HepG2 (cell line): Measurements from ENCODE around the gene ANO3.

Experiments used
- EED ChIP-seq: sonication (generic); formaldehyde crosslinking; IDR thresholded peaks from 2 replicates; pipeline ENCODE4 v1.5.0; 2020; ENCODE audit warnings: mild to moderate bottlenecking, missing genetic modification reagents
- FOXK1 ChIP-seq: sonication (generic); formaldehyde crosslinking; IDR thresholded peaks from 2 replicates; pipeline ENCODE4 v1.4.0; 2020; ENCODE audit warnings: low read depth, missing genetic modification reagents, borderline replicate concordance
- HMGXB4 ChIP-seq, 2 experiments: sonication (generic) in 1 of 2; formaldehyde crosslinking in 1 of 2; IDR thresholded peaks; 2 replicates each; pipeline versions ENCODE4 v1.4.0 to v1.6.1; 2018 to 2020; ENCODE audit warnings: missing genetic modification reagents in 2 of 2, borderline replicate concordance in 1 of 2, low read depth in 1 of 2, mild to moderate bottlenecking in 1 of 2, missing biosample characterization in 1 of 2
- KLF16 ChIP-seq, 2 experiments: sonication (generic) in 1 of 2; formaldehyde crosslinking in 1 of 2; IDR thresholded peaks; 2 replicates each; pipeline versions ENCODE4 v1.6.1 to v1.8.0; 2016 to 2023; ENCODE audit warnings: missing genetic modification reagents in 2 of 2, missing compliant biosample characterization in 1 of 2
- POLR2A ChIP-seq, 2 experiments: IDR thresholded peaks; 2 replicates each; pipeline ENCODE4 v1.6.1; 2011; ENCODE audit warnings: low read depth in 2 of 2, low read length in 2 of 2, mild to moderate bottlenecking in 1 of 2, moderate library complexity in 1 of 2; ENCODE audit not compliant: insufficient read depth in 1 of 2
- POLR2AphosphoS5 ChIP-seq: IDR thresholded peaks from 2 replicates; pipeline ENCODE4 v1.6.1; 2012; ENCODE audit warnings: low read depth, low read length
- ZNF572 ChIP-seq: sonication (generic); formaldehyde crosslinking; IDR thresholded peaks from 2 replicates; pipeline ENCODE4 v1.5.1; 2020; ENCODE audit warnings: mild to moderate bottlenecking, missing genetic modification reagents
- ZXDC ChIP-seq: sonication (generic); formaldehyde crosslinking; IDR thresholded peaks from 2 replicates; pipeline ENCODE4 v1.5.0; 2020; ENCODE audit warnings: mild to moderate bottlenecking, missing genetic modification reagents

GRCh38 chr11:26688701-26689100, 356.8 kb downstream of the ANO3 start:
- TF ChIP-seq FOXK1 (CRISPR knock-in tag) (no peak), KLF16 (CRISPR knock-in tag; IDR thresholded peaks at IDR 0.05) (no peak), POLR2AphosphoS5 (no peak), ZNF572 (CRISPR knock-in tag) (no peak), EED (CRISPR knock-in tag) (no peak), POLR2A (IDR thresholded peaks at IDR 0.05; ENCODE audit: insufficient read depth in 1 of 2, low read depth in 2 of 2, low read length in 2 of 2) (no peak), ZXDC (CRISPR knock-in tag) (no peak), HMGXB4 (CRISPR knock-in tag; IDR thresholded peaks at IDR 0.05; ENCODE audit: borderline replicate concordance in 1 of 2, low read depth in 1 of 2) (no peak)
